Neuronal stem cell (in vitro differentiated cells): ENCODE results near the gene NRSN2.

ENCODE experiments used
- DNase-seq: peaks from one replicate; pipeline ENCODE4 v3.0.0-alpha.2; 2013; ENCODE audit warnings: low spot score
- H2AFZ ChIP-seq: one replicate; pipeline ENCODE4 v1.6.1; 2013; ENCODE audit warnings: mild to moderate bottlenecking, low read length, inconsistent platforms
- H2AK5ac ChIP-seq: 2 replicates; pipeline ENCODE4 v1.6.1; 2013; ENCODE audit warnings: low read depth, mild to moderate bottlenecking, inconsistent platforms, low read length, moderate library complexity, mixed read lengths
- H2BK120ac ChIP-seq: 2 replicates; pipeline ENCODE4 v1.6.1; 2013; ENCODE audit warnings: low read depth, mild to moderate bottlenecking, inconsistent platforms, low read length, moderate library complexity, mixed read lengths
- H2BK12ac ChIP-seq: one replicate; pipeline ENCODE4 v1.6.1; 2013; ENCODE audit warnings: low read length, inconsistent platforms
- H2BK15ac ChIP-seq: 2 replicates; pipeline ENCODE4 v1.6.1; 2013; ENCODE audit warnings: mild to moderate bottlenecking, low read length, inconsistent platforms, mixed read lengths
- H2BK5ac ChIP-seq: one replicate; pipeline ENCODE4 v1.6.1; 2013; ENCODE audit warnings: inconsistent platforms, mild to moderate bottlenecking, low read length, moderate library complexity
- H3K14ac ChIP-seq: one replicate; pipeline ENCODE4 v1.6.1; 2013; ENCODE audit warnings: low read length, inconsistent platforms
- H3K18ac ChIP-seq: 2 replicates; pipeline ENCODE4 v1.6.1; 2013; ENCODE audit warnings: low read length, inconsistent platforms
- H3K23ac ChIP-seq: 2 replicates; pipeline ENCODE4 v1.6.1; 2013; ENCODE audit warnings: low read depth, mild to moderate bottlenecking, mixed read lengths, low read length, inconsistent platforms; ENCODE audit not compliant: poor library complexity
- H3K27ac ChIP-seq: replicated peaks from 3 replicates; pipeline ENCODE4 v1.5.1; 2013; ENCODE audit warnings: low read length, inconsistent platforms
- H3K27me3 ChIP-seq, 3 experiments: 2 replicates each; pipeline ENCODE4 v1.6.1; 2013; ENCODE audit warnings: low read length in 3 of 3, mild to moderate bottlenecking in 2 of 3, inconsistent platforms in 1 of 3, low read depth in 1 of 3, mixed read lengths in 1 of 3, moderate library complexity in 1 of 3; ENCODE audit not compliant: control insufficient read depth in 3 of 3, insufficient read depth in 3 of 3
- H3K36me3 ChIP-seq, 2 donors: replicated peaks in 1 of 2; 2 replicates each; pipeline ENCODE4 v1.6.1; 2013; ENCODE audit warnings: low read length in 2 of 2; ENCODE audit not compliant: control insufficient read depth in 2 of 2, insufficient read depth in 2 of 2
- H3K4ac ChIP-seq: 2 replicates; pipeline ENCODE4 v1.6.1; 2013; ENCODE audit warnings: inconsistent platforms, mild to moderate bottlenecking, low read length, moderate library complexity
- H3K4me1 ChIP-seq, 2 donors: 1 replicate in 1 of 2; 2 replicates in 1 of 2; pipeline ENCODE4 v1.6.1; 2013; ENCODE audit warnings: low read length in 2 of 2, low read depth in 1 of 2; ENCODE audit not compliant: control insufficient read depth in 2 of 2, insufficient read depth in 1 of 2
- H3K4me2 ChIP-seq: one replicate; pipeline ENCODE4 v1.6.1; 2013; ENCODE audit warnings: mild to moderate bottlenecking, low read length, inconsistent platforms; ENCODE audit not compliant: insufficient read depth, poor library complexity, severe bottlenecking
- H3K4me3 ChIP-seq, 2 donors: 2 replicates each; pipeline ENCODE4 v1.5.1; 2013; ENCODE audit warnings: low read length in 2 of 2, mild to moderate bottlenecking in 2 of 2, inconsistent platforms in 1 of 2, moderate library complexity in 1 of 2
- H3K79me1 ChIP-seq: one replicate; pipeline ENCODE4 v1.6.1; 2013; ENCODE audit warnings: low read depth, mild to moderate bottlenecking, inconsistent platforms, low read length, moderate library complexity
- H3K9ac ChIP-seq: one replicate; pipeline ENCODE4 v1.6.1; 2013; ENCODE audit warnings: mild to moderate bottlenecking, low read depth, low read length, inconsistent platforms; ENCODE audit not compliant: poor library complexity
- H3K9me3 ChIP-seq, 2 donors: replicated peaks in 1 of 2; 2 replicates each; pipeline versions ENCODE3 to v1.6.1; 2013; ENCODE audit warnings: low read length in 2 of 2, mild to moderate bottlenecking in 2 of 2, inconsistent platforms in 1 of 2, low read depth in 1 of 2, mixed read lengths in 1 of 2, moderate library complexity in 1 of 2; ENCODE audit not compliant: control insufficient read depth in 2 of 2, insufficient read depth in 1 of 2
- H4K8ac ChIP-seq: one replicate; pipeline ENCODE4 v1.6.1; 2013; ENCODE audit warnings: low read depth, mild to moderate bottlenecking, inconsistent platforms, low read length, moderate library complexity
- H4K91ac ChIP-seq: one replicate; pipeline ENCODE4 v1.6.1; 2013; ENCODE audit warnings: low read length, low read depth, mild to moderate bottlenecking, inconsistent platforms; ENCODE audit not compliant: poor library complexity
- WGBS, 2 donors: extraction: QIAGEN DNeasy Blood & Tissue Kit; methylation state at CpG; one replicate each; pipeline ENCODE4 v1.1.7; 2013; ENCODE audit warnings: missing lambda C conversion rate in 2 of 2, mixed read lengths in 1 of 2; ENCODE audit not compliant: insufficient read length in 2 of 2, insufficient replicate concordance in 1 of 2; ENCODE audit errors: extremely low coverage in 2 of 2; 5-methylcytosine and 5-hydroxymethylcytosine counted together

Gene NRSN2

GRCh38 chr20:312067-312466, 34.8 kb upstream of the NRSN2 start:
- Histone ChIP-seq H2AK5ac (no peak overlapping the region), H4K91ac (no peak overlapping the region), H3K36me3 (no peaks in the 10 kb centered on the region), H2BK15ac (no peak overlapping the region), H3K23ac (no peak overlapping the region), H3K9me3 (no peaks in the 10 kb centered on the region), H3K14ac (no peak overlapping the region), H2AFZ (no peak overlapping the region), H3K4me3 (no peak overlapping the region), H2BK12ac (no peak overlapping the region), H3K27ac (no peak overlapping the region), H3K9ac (no peak overlapping the region), H3K18ac (no peak overlapping the region), H2BK5ac (no peak overlapping the region), H3K27me3 (no peaks in the 10 kb centered on the region), H2BK120ac (no peak overlapping the region), H3K4ac (no peak overlapping the region), H3K4me2 (no peak overlapping the region), H3K79me1 (no peaks in the 10 kb centered on the region), H4K8ac (no peak overlapping the region), H3K4me1 (peaks cover 4 to 10% of the 10 kb centered on the region in 2 donors)
- DNase-seq: no peak
- no CpG with 5 or more reads among the region's 8 CpGs for WGBS, 2 donors

- H3K14ac ChIP-seq: no peak overlapping the region
- H3K4me1 ChIP-seq: peaks cover 4 to 10% of the 10 kb centered on the region in 2 donors
- H2AK5ac ChIP-seq: no peak overlapping the region
- H2BK15ac ChIP-seq: no peak overlapping the region
- H3K23ac ChIP-seq: no peak overlapping the region
- H3K79me1 ChIP-seq: no peaks in the 10 kb centered on the region
- no peak overlapping the region for H3K27ac ChIP-seq
- H4K91ac ChIP-seq: no peak overlapping the region
- no peak overlapping the region for H3K9ac ChIP-seq
- no peak overlapping the region for H2BK12ac ChIP-seq
- H2BK5ac ChIP-seq: no peak overlapping the region
- no peaks in the 10 kb centered on the region for H3K36me3 ChIP-seq
- no peak overlapping the region for H3K18ac ChIP-seq
- H3K4ac ChIP-seq: no peak overlapping the region
- no peaks in the 10 kb centered on the region for H3K9me3 ChIP-seq
- no peak overlapping the region for H3K4me2 ChIP-seq
- H2AFZ ChIP-seq: no peak overlapping the region
- no peaks in the 10 kb centered on the region for H3K27me3 ChIP-seq
- no CpG with 5 or more reads among the region's 1 CpG for WGBS, 2 donors
- no peak overlapping the region for H2BK120ac ChIP-seq
- no peak for DNase-seq
- no peak overlapping the region for H3K4me3 ChIP-seq
- no peak overlapping the region for H4K8ac ChIP-seq
These were observed 34.0 kb upstream of the NRSN2 start for GRCh38 chr20:312866-313265.

- Histone ChIP-seq H3K27ac (no peak overlapping the region), H3K23ac (no peak overlapping the region), H2BK12ac (no peak overlapping the region), H3K27me3 (no peaks in the 10 kb centered on the region), H2BK5ac (no peak overlapping the region), H3K9ac (no peak overlapping the region), H3K4me2 (no peak overlapping the region), H3K4me3 (no peak overlapping the region), H3K14ac (no peak overlapping the region), H2AK5ac (no peak overlapping the region), H3K4me1 (peaks cover 4 to 10% of the 10 kb centered on the region in 2 donors), H2BK15ac (no peak overlapping the region), H3K4ac (no peak overlapping the region), H4K91ac (no peak overlapping the region), H3K36me3 (no peaks in the 10 kb centered on the region), H3K79me1 (no peaks in the 10 kb centered on the region), H2BK120ac (no peak overlapping the region), H3K9me3 (no peaks in the 10 kb centered on the region), H3K18ac (no peak overlapping the region), H4K8ac (no peak overlapping the region), H2AFZ (no peak overlapping the region)
- no peak for DNase-seq
- no CpG with 5 or more reads among the region's 5 CpGs for WGBS, 2 donors
These were observed 33.5 kb upstream of the NRSN2 start for GRCh38 chr20:313402-313801.

GRCh38 chr20:313948-314347, 33.0 kb upstream of the NRSN2 start:
- no peak overlapping the region for H2BK120ac ChIP-seq

More at GRCh38 chr20:313948-314347, 33.0 kb upstream of the NRSN2 start:
- no peak overlapping the region for H2AK5ac ChIP-seq
- H4K91ac ChIP-seq: no peak overlapping the region
- H3K27me3 ChIP-seq: no peaks in the 10 kb centered on the region
- no peak overlapping the region for H3K4me2 ChIP-seq
- H2BK15ac ChIP-seq: no peak overlapping the region
- H3K4ac ChIP-seq: no peak overlapping the region
- no peaks in the 10 kb centered on the region for H3K36me3 ChIP-seq
- no peak overlapping the region for H3K27ac ChIP-seq
- H2AFZ ChIP-seq: no peak overlapping the region
- H3K9ac ChIP-seq: no peak overlapping the region
- no peak overlapping the region for H3K14ac ChIP-seq
- no peak overlapping the region for H3K4me3 ChIP-seq
- no peaks in the 10 kb centered on the region for H3K9me3 ChIP-seq
- no peak for DNase-seq
- H2BK5ac ChIP-seq: no peak overlapping the region
- no peak overlapping the region for H3K23ac ChIP-seq
- H3K18ac ChIP-seq: no peak overlapping the region
- H3K4me1 ChIP-seq: peaks cover 1 to 8% of the 10 kb centered on the region in 2 donors
- no peaks in the 10 kb centered on the region for H3K79me1 ChIP-seq
- no peak overlapping the region for H2BK12ac ChIP-seq
- H4K8ac ChIP-seq: no peak overlapping the region
